Fibroblast of skin of back (primary cell): ENCODE measurements around the gene SYNDIG1.

Experiments used
- DNase-seq: peaks from one replicate; pipeline ENCODE4 v3.0.0-alpha.2; 2013

SYNDIG1 gene

DNA sequence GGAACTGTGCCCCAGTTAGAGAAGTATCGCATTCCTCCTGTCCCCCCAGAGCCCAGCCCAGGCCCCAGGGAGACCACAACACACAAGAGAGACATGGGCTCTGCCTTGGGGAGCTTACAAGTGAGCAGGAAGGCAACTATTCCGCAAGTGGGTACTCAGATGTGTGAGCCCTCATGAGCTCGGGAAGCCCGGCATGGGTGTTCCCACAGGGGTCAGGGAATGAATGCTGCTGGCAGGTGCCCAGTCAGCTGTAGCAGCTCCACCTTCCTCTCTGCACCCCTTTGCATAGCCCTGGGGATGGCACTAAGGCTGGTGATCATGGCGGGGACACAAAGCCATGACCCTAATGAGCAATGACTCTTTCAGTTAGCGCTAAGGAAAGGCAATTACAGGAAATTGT lies 194.1 kb downstream of the SYNDIG1 start:
- DNase-seq = no peak

DNA sequence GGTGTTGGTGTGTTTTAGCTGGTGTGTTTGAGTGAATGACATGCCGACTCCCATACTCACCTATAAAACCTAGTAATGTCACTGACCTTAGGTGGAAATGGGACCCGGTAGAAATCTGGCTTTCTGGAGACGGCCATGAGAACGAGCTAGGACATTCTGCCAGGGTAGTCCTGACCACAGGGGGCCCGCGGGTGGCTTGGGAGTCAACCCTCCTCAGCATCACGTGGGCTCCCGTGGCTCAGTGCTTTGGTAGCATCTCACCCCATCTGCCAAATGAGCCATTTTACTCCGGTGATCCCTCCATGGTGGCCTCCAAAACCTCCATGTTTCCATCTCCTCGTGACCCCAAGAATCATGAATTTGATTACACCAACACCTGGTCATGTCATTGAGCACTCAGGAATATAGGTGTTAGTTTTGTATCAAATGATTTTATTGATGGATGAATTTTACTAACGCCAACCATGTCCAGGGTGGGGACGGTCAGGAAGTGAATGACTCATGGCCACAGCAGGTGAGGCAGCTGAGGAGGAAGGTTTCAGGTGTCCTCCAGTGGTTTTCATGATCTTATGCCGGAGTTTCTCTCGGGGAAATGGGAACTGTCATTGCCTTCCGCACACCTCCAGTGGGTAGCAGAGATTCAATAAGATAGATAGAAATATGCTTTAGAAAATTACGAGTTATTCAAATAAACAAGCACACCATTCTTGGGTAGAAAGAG lies 195.0 kb downstream of the SYNDIG1 start:
- DNase-seq = no peak

GRCh38 chr20:24665196-24665595 lies 195.8 kb downstream of the SYNDIG1 start:
- no peak for DNase-seq

GRCh38 chr20:24665741-24666191 lies 196.3 kb downstream of the SYNDIG1 start:
- no peak for DNase-seq

DNA sequence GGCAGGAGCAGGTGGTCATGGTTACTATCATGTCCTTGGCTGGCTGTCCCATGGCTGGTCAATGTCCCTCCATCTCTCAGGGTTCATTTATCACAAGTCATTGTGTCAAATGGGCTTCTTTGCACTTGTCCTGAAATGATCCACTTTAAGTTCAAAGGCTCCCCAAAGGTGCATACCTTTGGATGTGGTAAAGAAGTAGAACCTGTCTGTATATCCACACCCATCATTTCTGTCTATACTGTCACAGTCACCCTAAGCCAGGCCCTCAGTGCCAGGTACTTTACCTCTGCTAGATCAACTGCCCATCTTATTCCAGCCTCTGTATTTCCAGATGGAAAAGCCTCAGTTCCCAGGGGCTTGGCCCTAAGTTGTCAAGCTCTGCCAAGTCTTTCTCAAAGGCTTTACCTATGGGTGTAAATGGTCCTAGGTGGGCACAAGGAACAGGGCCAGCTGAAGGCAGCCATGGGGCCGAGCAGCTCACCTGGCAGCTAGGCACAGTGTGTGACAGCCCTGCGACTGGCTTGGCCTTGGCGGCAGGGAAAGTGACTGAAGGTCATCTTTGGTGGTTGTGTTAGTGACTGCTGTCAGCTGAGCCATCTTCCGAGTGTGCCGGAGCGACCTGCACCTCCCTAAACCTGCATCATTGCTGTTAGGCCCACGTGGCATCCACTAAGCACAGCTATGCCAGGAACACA lies 198.4 kb downstream of the SYNDIG1 start:
- no peak for DNase-seq

DNA sequence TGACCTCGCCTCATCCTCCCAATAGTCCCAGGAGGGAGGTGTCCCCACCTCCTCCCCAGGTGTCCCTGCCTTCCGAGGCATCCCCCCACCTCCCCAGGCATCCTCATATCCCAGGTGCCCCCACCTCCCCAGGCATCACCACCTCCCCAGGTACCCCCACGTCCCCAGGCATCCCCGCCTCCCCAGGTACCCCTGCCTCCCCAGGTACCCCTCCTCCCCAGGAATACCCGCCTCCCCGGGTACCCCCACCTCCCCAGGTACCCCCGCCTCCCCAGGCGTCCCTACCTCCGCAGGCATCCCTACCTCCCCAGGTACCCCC lies 198.9 kb downstream of the SYNDIG1 start:
- no peak for DNase-seq

DNA sequence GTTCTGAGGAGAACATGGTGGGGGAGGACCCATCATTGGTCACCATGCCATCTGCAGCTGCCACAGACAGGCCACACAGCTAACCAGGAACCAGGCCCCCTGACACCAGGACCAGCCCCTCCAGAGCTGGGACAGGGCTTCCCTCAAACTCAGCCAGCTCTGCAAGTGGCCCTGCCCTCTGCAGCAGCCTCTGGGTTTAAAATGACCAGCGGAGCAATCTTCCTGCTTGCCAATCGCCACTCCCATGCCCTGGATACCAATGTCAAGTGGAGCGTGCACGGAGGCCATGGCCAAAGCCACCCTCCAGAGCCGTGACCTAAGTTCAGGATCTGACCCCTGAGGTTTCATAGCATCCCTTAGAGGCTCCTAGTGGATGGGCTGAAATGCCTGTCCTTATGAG lies 199.4 kb downstream of the SYNDIG1 start:
- no peak for DNase-seq

- DNase-seq = no peak
These were observed 200.3 kb downstream of the SYNDIG1 start for GRCh38 chr20:24669701-24670100.

- DNase-seq = no peak
These were observed 201.0 kb downstream of the SYNDIG1 start for GRCh38 chr20:24670341-24670872.

- DNase-seq = no peak
These were observed 201.6 kb downstream of the SYNDIG1 start for GRCh38 chr20:24670981-24671380.

DNA sequence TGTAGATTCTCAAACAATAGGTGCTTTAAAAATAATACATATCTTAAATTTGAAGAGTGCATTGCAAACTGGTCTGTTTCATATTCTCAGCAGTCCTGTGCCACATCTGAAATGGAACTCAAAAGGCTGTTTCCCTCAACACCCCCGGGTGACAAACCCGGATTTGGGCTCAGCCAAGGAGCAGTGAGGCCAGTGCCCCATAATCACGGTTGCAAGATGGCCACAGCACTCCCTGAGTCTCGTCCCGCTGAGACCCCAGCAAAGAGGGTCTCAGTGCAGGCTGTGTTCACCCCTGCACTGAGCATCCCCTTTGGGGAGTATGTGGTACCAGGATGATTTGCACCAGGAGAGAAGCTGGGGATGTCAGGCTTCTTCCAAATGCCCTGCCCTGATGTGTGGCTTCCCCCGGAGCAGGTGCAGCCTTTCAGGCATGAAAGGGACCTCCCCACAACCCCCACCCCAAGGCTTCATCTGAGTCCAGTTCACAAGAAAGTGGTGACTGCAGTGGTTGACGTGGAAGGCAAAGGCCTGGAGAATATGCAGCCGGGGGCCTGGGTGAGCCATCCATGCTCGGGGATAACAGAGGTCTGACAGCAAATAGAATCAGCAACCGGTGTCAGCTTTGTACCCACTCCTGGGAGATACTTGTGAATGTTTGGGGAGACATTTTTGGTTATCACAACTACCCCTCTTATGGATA lies 202.9 kb downstream of the SYNDIG1 start:
- DNase-seq = no peak

- peak; percentile 99 for DNase-seq
These were observed 203.7 kb downstream of the SYNDIG1 start for GRCh38 chr20:24672886-24673677.

DNA sequence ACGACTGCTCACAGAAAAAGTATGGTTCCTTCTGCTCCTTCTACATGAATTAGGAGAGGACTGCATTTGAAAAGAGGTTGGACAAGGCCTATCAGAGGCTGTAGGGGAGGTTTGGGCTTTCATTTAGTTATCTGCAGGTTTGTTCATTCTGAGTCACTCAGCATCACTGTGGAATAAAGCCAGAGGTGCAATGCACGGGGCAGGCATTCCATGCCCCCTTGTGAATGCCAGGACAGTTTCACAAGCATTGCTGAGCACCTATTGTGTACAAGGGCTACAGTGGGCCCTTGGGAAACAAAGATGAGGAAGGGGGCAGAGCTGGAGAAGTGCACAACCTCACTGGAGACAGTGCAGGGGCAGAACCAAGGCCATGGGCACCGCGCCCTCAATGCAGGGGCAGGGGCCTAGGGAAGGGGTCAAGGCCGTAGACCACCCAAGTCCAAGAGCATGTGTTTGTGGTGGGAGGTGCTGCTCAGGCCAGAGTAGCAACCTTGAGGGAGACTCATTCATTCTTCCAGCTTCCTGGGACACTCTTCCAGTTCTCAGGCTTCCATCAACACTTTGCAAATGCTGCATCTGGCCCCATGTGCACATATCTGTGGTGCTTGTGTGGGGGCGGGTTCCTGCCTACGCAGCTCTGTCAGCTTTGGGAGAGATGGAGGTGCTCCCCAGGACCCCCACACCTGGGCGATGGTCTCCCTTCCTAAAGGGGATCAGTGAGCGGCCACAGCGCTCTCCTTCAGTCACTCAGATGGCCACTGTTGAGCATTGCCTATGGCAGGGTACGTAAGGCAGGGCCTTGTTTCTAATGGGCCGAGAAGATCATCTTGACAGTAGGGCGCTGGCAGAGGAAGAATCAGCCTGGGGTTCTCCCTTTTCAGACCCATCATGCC lies 204.5 kb downstream of the SYNDIG1 start:
- DNase-seq = peak; percentile 55

DNA sequence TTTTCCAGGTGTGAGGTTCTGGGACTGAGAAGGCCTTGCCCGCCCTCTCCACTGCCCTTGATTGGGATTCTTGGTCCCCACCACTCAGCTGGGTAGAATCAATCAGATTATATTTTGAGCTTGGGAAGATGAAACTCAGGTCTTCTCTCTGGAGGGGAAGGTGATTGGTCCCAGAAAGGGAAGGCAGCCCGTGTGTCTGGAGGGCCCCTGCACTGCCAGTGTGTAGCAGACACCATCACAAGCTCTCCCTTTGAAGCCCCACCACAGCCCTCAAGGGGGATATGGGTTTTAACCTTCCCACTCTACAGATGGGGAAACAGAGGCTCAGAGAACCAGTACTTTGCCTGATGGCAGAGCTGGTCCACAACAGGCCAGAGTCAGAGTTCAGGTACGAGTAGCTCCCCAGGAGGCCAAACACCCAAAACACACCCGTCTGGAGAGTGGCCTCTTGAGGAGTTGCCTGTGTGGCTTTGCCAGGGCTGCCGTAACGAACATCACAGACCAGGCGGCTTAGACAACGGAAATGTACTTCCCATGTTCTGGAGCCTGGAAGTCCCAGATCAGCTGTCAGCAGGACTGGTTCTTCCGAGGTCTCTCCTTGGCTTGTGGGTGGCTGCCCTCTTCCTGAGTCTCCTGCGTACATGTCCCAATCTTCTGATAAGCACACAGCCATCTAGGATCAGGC lies 205.6 kb downstream of the SYNDIG1 start:
- no peak for DNase-seq

DNA sequence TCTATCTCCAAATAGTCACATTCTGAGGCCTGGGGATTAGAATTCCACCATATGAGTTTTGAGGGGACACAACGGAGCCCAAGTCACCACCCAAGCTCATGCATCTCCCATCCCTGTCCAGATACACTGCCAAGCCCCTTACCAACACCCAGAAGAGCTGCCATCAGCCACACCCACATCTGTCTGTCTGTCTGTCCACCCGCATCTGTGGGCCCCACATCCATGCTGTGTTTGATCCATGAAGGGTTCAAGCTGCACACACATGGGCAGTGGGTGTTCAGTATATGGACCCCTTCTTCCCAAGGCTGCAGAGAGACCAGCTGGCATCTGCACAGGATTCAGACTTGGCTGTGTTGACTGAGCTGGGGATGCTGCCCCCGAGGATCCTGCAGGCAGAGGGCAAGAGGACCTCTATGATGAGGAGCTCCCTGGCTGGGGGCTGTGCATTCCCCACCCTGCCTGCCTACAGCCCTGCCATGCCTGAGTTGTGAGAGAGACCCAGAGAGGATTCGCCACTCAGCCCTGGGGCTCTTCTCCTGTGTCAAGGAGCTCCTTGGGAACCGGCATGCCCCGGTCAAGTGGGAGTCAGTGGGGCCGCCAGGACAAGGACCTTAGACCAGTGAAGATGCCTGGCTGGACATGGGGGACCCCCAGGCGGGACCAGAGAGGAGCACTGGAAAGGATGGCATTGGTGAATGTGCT lies 206.4 kb downstream of the SYNDIG1 start:
- DNase-seq = no peak

- no peak for DNase-seq
These were observed 207.0 kb downstream of the SYNDIG1 start for GRCh38 chr20:24676353-24676977.

- no peak for DNase-seq
These were observed 207.5 kb downstream of the SYNDIG1 start for GRCh38 chr20:24676978-24677370.

DNA sequence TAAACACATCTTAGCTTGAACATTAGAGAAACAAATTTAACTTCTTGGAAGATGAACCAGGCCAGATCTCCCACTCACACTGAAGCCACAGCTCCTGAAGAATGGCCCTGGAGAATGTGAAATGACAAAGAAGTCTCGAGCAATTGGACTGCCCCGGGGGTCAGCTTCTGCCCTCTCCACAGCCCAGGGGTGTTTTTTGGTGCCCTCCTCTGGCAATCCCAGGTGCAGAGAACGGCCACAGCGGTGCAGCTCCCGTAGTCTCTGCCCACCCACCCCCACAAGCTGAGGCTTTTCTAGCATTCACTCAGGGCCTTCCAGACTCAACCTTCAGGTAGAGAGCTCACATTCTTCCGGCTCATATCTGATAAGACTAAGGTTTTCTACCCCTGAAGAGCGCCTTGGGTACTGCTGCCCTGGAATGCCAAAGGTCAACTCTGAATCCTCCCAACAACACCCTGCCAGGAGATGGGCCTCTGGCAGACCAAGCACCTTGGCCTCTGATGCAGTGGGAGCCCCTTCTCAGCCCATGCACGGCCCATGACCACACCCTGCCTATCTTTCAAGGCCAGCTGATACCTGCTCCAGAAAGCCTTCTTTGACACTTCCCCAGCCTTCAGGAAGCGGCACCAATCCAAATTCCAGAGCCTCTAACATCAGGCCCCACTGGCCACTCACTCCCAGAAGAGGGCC lies 208.3 kb downstream of the SYNDIG1 start:
- no peak for DNase-seq
